HepG2 (cell line): ENCODE data around the gene NF2. TPM values are rescaled to one million over a fixed set of nuclear protein-coding genes. Genes with fewer than 3 reads are reported as not detected.

Experiments
- ATAC-seq: fragments of 200-7000 bp; cut with Tn5 transposase; 3 replicates; pipeline ENCODE4 v1.9.1; 2020; ENCODE audit warnings: mild to moderate bottlenecking, moderate library complexity
- BruUV-seq: library from RNA; stranded (reverse); fragments of 400-500 nt; replicated peaks from 2 replicates; lab custom pipeline; 2021; lab: Mats Ljungman, UMichigan
- CTCF ChIA-PET: fragments of 300-600 bp; formaldehyde crosslinking; extraction: SDS; loops from one replicate; lab custom pipeline; 2021; ENCODE audit warnings: low total read pairs, inconsistent platforms, low intra/inter-chr PET ratio; lab: Yijun Ruan, JAX
- POLR2A ChIA-PET: fragments of 350-600 bp; sonication (Branson Sonifier 250); formaldehyde crosslinking; loops from one replicate; lab custom pipeline; 2020; ENCODE audit warnings: antibody characterized with exemption, inconsistent platforms; lab: Yijun Ruan, JAX
- DNase-seq: peaks from one replicate; pipeline ENCODE4 v3.0.0-alpha.2; 2015; ENCODE audit warnings: low spot score
- FAIRE-seq: peaks from 3 replicates; lab custom pipeline; 2011; peaks lifted over from hg19 to GRCh38; lab: Jason Lieb, UNC
- H2AFZ ChIP-seq: one replicate; pipeline ENCODE4 v1.6.1; 2011; ENCODE audit warnings: low read length, inconsistent platforms
- H3K27ac ChIP-seq: fragments of 300-600 bp; 3 replicates; pipeline ENCODE4 v1.8.0; 2011; ENCODE audit warnings: mixed run types, mild to moderate bottlenecking, mixed read lengths, low read length, inconsistent platforms; ENCODE audit not compliant: insufficient read depth; ENCODE audit errors: extremely low read length
- H3K27me3 ChIP-seq, 2 experiments: fragments of 200-600 bp in 1 of 2; 2 replicates in 1 of 2; 3 replicates in 1 of 2; pipeline versions ENCODE4 v1.6.0 to v1.8.0; 2011; ENCODE audit warnings: low read length in 2 of 2, mild to moderate bottlenecking in 2 of 2, moderate library complexity in 2 of 2, inconsistent platforms in 1 of 2; ENCODE audit not compliant: insufficient read depth in 2 of 2, control insufficient read depth in 1 of 2
- H3K36me3 ChIP-seq, 2 experiments: fragments of 200-600 bp in 1 of 2; replicated peaks in 1 of 2; 2 replicates in 1 of 2; 3 replicates in 1 of 2; pipeline versions ENCODE4 v1.5.1 to v1.8.0; 2011; ENCODE audit warnings: low read length in 2 of 2, inconsistent platforms in 1 of 2; ENCODE audit not compliant: insufficient read depth in 2 of 2, control insufficient read depth in 1 of 2
- H3K4me1 ChIP-seq: 2 replicates; pipeline ENCODE4 v1.5.1; 2012; ENCODE audit warnings: low read length, inconsistent platforms; ENCODE audit not compliant: insufficient read depth
- H3K4me2 ChIP-seq: 2 replicates; pipeline ENCODE4 v1.6.0; 2011; ENCODE audit warnings: low read depth, low read length, inconsistent platforms
- H3K4me3 ChIP-seq, 3 experiments: fragments of 200-600 bp in 1 of 3; sonication (generic), shearing (Covaris generic) in 1 of 3; replicated peaks in 1 of 3; 2 replicates each; pipeline ENCODE4 v1.5.1; 2011 to 2016; ENCODE audit warnings: low read length in 3 of 3, inconsistent platforms in 2 of 3, low read depth in 2 of 3, mild to moderate bottlenecking in 2 of 3, control low read depth in 1 of 3, mixed read lengths in 1 of 3; ENCODE audit not compliant: insufficient read depth in 1 of 3
- H3K79me2 ChIP-seq: one replicate; pipeline ENCODE4 v1.6.1; 2011; ENCODE audit warnings: low read length, inconsistent platforms; ENCODE audit not compliant: insufficient read depth
- H3K9ac ChIP-seq: 2 replicates; pipeline ENCODE4 v1.6.0; 2011; ENCODE audit warnings: mild to moderate bottlenecking, low read depth, low read length, inconsistent platforms; ENCODE audit not compliant: insufficient read depth
- H3K9me3 ChIP-seq: 2 replicates; pipeline ENCODE4 v1.5.1; 2012; ENCODE audit warnings: mild to moderate bottlenecking, low read length
- H4K20me1 ChIP-seq: 2 replicates; pipeline ENCODE4 v1.6.0; 2011; ENCODE audit warnings: inconsistent platforms, mild to moderate bottlenecking, low read length, moderate library complexity; ENCODE audit not compliant: insufficient read depth
- CREB1 ChIP-seq, 2 experiments: fragments of 450-650 bp in 1 of 2; IDR thresholded peaks; 2 replicates each; pipeline ENCODE4 v1.6.1; 2016 to 2017; ENCODE audit warnings: control low read depth in 1 of 2, mild to moderate bottlenecking in 1 of 2, missing compliant biosample characterization in 1 of 2, missing genetic modification characterization in 1 of 2
- CREB3 ChIP-seq: sonication (generic); formaldehyde crosslinking; IDR thresholded peaks from 2 replicates; pipeline ENCODE4 v1.5.0; 2020; ENCODE audit warnings: missing genetic modification reagents
- SSRP1 ChIP-seq: IDR thresholded peaks from 2 replicates; pipeline ENCODE4 v1.6.1; 2016; ENCODE audit warnings: control low read depth
- STAG1 ChIP-seq: sonication (generic); formaldehyde crosslinking; IDR thresholded peaks from 2 replicates; pipeline ENCODE4 v1.4.0; 2020; ENCODE audit warnings: missing genetic modification reagents
- WGBS: methylation state at CpG from one replicate; pipeline ENCODE4 v1.1.6; 2017; ENCODE audit warnings: low lambda C conversion rate; 5-methylcytosine and 5-hydroxymethylcytosine counted together
- in situ Hi-C: cut with HindIII; loops from 2 replicates; pipeline ENCODE4 v1.10.0; 2017; ENCODE audit warnings: low pct_unique_long_range_greater_than_20kb; ENCODE audit not compliant: extremely low pct_ligation_motif_present
- intact Hi-C: fragments of 100-400 bp; cut with micrococcal nuclease; formaldehyde crosslinking; loops from one replicate; pipeline ENCODE4 v1.10.0; 2022; ENCODE audit not compliant: unreplicated experiment
- polyA plus RNA-seq, 8 experiments: library from polyadenylated mRNA; depleted of rRNA in 3 of 8; stranded (reverse) in 7 of 8; unstranded in 1 of 8; fragments of >200 nt; fragmentation: Illumina TruSeq in 4 of 8; extraction: Trizol in 4 of 8; gene quantifications; 2 replicates each; pipeline versions ENCODE4 v1.2.1 to v1.2.3, GENCODE V29; 2011 to 2016; ENCODE audit warnings: low read depth in 4 of 8, missing spikeins in 1 of 8, mixed read lengths in 1 of 8; ENCODE audit not compliant: insufficient read depth in 1 of 8
- total RNA-seq, 5 experiments: library from RNA; depleted of rRNA; stranded (reverse); fragments of >200 nt; fragmentation: Illumina TruSeq; extraction: Trizol; gene quantifications; 2 replicates each; pipeline ENCODE4 v1.2.3, GENCODE V29; 2016; ENCODE audit warnings: low read depth in 1 of 5
- TF ChIP-seq, protein P1 (sequence below): sonication (generic); formaldehyde crosslinking; IDR thresholded peaks from 2 replicates; pipeline ENCODE4 v1.5.1; 2020; ENCODE audit warnings: mild to moderate bottlenecking, missing genetic modification reagents
- TF ChIP-seq, protein P2 (sequence below): sonication (generic); formaldehyde crosslinking; IDR thresholded peaks from 2 replicates; pipeline ENCODE4 v1.5.0; 2020; ENCODE audit warnings: mild to moderate bottlenecking, missing genetic modification reagents, moderate library complexity

Gene NF2
- total and polyA plus RNA-seq, 2 of the 13 experiments (the other 11 are each of a cell fraction or from before 2014, with no cell fraction given), result 9.3 to 33.3 TPM

GRCh38 chr22:29609139-29609538 lies 5.7 kb downstream of the NF2 start:
- Histone ChIP-seq H3K27ac (no peak overlapping the region), H3K27me3 (no peaks in the 10 kb centered on the region), H3K4me2 (no peak overlapping the region), H3K4me1 (peaks cover 33% of the 10 kb centered on the region), H3K9me3 (no peaks in the 10 kb centered on the region), H3K79me2 (peaks cover 55% of the 10 kb centered on the region), H3K4me3 (no peak overlapping the region), H2AFZ (no peak overlapping the region), H3K9ac (no peak overlapping the region), H3K36me3 (no peaks in the 10 kb centered on the region), H4K20me1 (no peaks in the 10 kb centered on the region)
- 56% methylated on average over 2 of the region's 2 CpGs for WGBS
- BruUV-seq, result no TSS peak
- TF ChIP-seq CREB1 (IDR thresholded peaks at IDR 0.05) (no peak), CREB1 (CRISPR knock-in tag; IDR thresholded peaks at IDR 0.05) (no peak), SSRP1 (CRISPR knock-in tag) (no peak), CREB3 (CRISPR knock-in tag) (no peak), STAG1 (CRISPR knock-in tag) (peak; percentile 36)
- TF ChIP-seq, protein P1, sequence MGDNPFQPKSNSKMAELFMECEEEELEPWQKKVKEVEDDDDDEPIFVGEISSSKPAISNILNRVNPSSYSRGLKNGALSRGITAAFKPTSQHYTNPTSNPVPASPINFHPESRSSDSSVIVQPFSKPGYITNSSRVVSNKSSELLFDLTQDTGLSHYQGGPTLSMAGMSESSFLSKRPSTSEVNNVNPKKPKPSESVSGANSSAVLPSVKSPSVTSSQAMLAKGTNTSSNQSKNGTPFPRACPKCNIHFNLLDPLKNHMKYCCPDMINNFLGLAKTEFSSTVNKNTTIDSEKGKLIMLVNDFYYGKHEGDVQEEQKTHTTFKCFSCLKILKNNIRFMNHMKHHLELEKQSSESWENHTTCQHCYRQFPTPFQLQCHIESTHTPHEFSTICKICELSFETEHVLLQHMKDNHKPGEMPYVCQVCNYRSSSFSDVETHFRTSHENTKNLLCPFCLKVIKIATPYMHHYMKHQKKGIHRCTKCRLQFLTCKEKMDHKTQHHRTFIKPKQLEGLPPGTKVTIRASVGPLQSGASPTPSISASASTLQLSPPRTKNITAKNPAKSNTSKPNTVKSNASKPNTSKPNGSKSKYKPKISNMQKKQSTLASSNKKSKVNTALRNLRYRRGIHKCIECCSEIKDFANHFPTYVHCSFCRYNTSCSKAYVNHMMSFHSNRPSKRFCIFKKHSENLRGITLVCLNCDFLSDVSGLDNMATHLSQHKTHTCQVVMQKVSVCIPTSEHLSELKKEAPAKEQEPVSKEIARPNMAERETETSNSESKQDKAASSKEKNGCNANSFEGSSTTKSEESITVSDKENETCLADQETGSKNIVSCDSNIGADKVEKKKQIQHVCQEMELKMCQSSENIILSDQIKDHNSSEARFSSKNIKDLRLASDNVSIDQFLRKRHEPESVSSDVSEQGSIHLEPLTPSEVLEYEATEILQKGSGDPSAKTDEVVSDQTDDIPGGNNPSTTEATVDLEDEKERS (CRISPR knock-in tag), result no peak
- TF ChIP-seq, protein P2, sequence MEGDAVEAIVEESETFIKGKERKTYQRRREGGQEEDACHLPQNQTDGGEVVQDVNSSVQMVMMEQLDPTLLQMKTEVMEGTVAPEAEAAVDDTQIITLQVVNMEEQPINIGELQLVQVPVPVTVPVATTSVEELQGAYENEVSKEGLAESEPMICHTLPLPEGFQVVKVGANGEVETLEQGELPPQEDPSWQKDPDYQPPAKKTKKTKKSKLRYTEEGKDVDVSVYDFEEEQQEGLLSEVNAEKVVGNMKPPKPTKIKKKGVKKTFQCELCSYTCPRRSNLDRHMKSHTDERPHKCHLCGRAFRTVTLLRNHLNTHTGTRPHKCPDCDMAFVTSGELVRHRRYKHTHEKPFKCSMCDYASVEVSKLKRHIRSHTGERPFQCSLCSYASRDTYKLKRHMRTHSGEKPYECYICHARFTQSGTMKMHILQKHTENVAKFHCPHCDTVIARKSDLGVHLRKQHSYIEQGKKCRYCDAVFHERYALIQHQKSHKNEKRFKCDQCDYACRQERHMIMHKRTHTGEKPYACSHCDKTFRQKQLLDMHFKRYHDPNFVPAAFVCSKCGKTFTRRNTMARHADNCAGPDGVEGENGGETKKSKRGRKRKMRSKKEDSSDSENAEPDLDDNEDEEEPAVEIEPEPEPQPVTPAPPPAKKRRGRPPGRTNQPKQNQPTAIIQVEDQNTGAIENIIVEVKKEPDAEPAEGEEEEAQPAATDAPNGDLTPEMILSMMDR (CRISPR knock-in tag), result peak; percentile 55
- ChIA-PET POLR2A (interaction anchor here (0.6 to 1.4 kb wide), 2 partner anchors 12 to 31 kb away, joined by 3 to 5 read pairs; no protein-coding TSS in a partner anchor), CTCF (no interaction called here)
- peak; percentile 21 for DNase-seq
- in situ Hi-C loops, result no loop called here
- intact Hi-C loops, result no loop called here
- no peak for FAIRE-seq
- peak; percentile 85 for ATAC-seq
